HepG2 (cell line): ENCODE data around the gene TMEM231. TPM values are rescaled to one million over a fixed set of nuclear protein-coding genes. Genes with fewer than 3 reads are reported as not detected.

Source experiments
- CENPT ChIP-seq: sonication (generic); formaldehyde crosslinking; IDR thresholded peaks from 2 replicates; pipeline ENCODE4 v1.8.0; 2022; ENCODE audit warnings: low read depth, mild to moderate bottlenecking, moderate library complexity, missing genetic modification reagents
- ETS1 ChIP-seq: sonication (generic); formaldehyde crosslinking; IDR thresholded peaks from 2 replicates; pipeline ENCODE4 v1.4.0; 2020; ENCODE audit warnings: missing genetic modification reagents
- IRX3 ChIP-seq: sonication (generic); formaldehyde crosslinking; IDR thresholded peaks from 2 replicates; pipeline ENCODE4 v1.8.1; 2023; ENCODE audit warnings: mild to moderate bottlenecking, low read depth, missing genetic modification reagents, borderline replicate concordance
- MAFF ChIP-seq: IDR thresholded peaks from 2 replicates; pipeline ENCODE4 v1.6.1; 2011; ENCODE audit warnings: low read depth, low read length, improper control_type of control experiment
- PAX8 ChIP-seq: sonication (generic); formaldehyde crosslinking; IDR thresholded peaks from 2 replicates; pipeline ENCODE4 v1.8.0; 2022; ENCODE audit warnings: mild to moderate bottlenecking, missing genetic modification reagents, borderline replicate concordance
- POLR2AphosphoS2 ChIP-seq: IDR thresholded peaks from 2 replicates; pipeline ENCODE4 v1.6.1; 2011; ENCODE audit warnings: low read depth, low read length, improper control_type of control experiment
- RARG ChIP-seq: sonication (generic); formaldehyde crosslinking; IDR thresholded peaks from 2 replicates; pipeline ENCODE4 v1.4.0; 2020; ENCODE audit warnings: low read depth, mild to moderate bottlenecking, missing genetic modification reagents
- SRY ChIP-seq: sonication (generic); formaldehyde crosslinking; IDR thresholded peaks from 2 replicates; pipeline ENCODE4 v1.8.0; 2022; ENCODE audit warnings: mild to moderate bottlenecking, missing genetic modification reagents
- TBX2 ChIP-seq: sonication (generic); formaldehyde crosslinking; IDR thresholded peaks from 2 replicates; pipeline ENCODE4 v1.5.0; 2020; ENCODE audit warnings: missing genetic modification reagents, mild to moderate bottlenecking, borderline replicate concordance
- TFDP1 ChIP-seq: IDR thresholded peaks from 2 replicates; pipeline ENCODE4 v1.6.1; 2016; ENCODE audit warnings: missing compliant biosample characterization, missing genetic modification reagents, borderline replicate concordance
- TFDP2 ChIP-seq: sonication (generic); formaldehyde crosslinking; IDR thresholded peaks from 2 replicates; pipeline ENCODE4 v1.4.0; 2020; ENCODE audit warnings: missing genetic modification reagents
- ZFP62 ChIP-seq: sonication (generic); formaldehyde crosslinking; IDR thresholded peaks from 2 replicates; pipeline ENCODE4 v1.4.0; 2020; ENCODE audit warnings: missing genetic modification reagents
- ZFP91 ChIP-seq: sonication (generic); formaldehyde crosslinking; IDR thresholded peaks from 2 replicates; pipeline ENCODE4 v1.9.0; 2022; ENCODE audit warnings: missing genetic modification reagents, mild to moderate bottlenecking, borderline replicate concordance
- ZNF253 ChIP-seq: sonication (generic); formaldehyde crosslinking; IDR thresholded peaks from 2 replicates; pipeline ENCODE4 v1.8.0; 2022; ENCODE audit warnings: mild to moderate bottlenecking, missing genetic modification reagents, borderline replicate concordance
- ZNF275 ChIP-seq: sonication (generic); formaldehyde crosslinking; IDR thresholded peaks from 2 replicates; pipeline ENCODE4 v1.8.0; 2022; ENCODE audit warnings: missing genetic modification reagents, mild to moderate bottlenecking, inconsistent platforms, borderline replicate concordance
- ZNF296 ChIP-seq: sonication (generic); formaldehyde crosslinking; conservative IDR thresholded peaks from 2 replicates; pipeline ENCODE4 v1.5.0; 2020; ENCODE audit warnings: mild to moderate bottlenecking, missing genetic modification reagents
- ZNF543 ChIP-seq: sonication (generic); formaldehyde crosslinking; IDR thresholded peaks from 2 replicates; pipeline ENCODE4 v1.4.0; 2020; ENCODE audit warnings: mild to moderate bottlenecking, missing genetic modification reagents
- ZNF564 ChIP-seq: sonication (generic); formaldehyde crosslinking; IDR thresholded peaks from 2 replicates; pipeline ENCODE4 v1.8.1; 2023; ENCODE audit warnings: mild to moderate bottlenecking, missing genetic modification reagents
- ZNF597 ChIP-seq: sonication (generic); formaldehyde crosslinking; IDR thresholded peaks from 2 replicates; pipeline ENCODE4 v1.5.0; 2020; ENCODE audit warnings: missing genetic modification reagents
- ZNF678 ChIP-seq: sonication (generic); formaldehyde crosslinking; IDR thresholded peaks from 2 replicates; pipeline ENCODE4 v1.4.0; 2020; ENCODE audit warnings: mild to moderate bottlenecking, missing genetic modification reagents
- ZNF879 ChIP-seq: sonication (generic); formaldehyde crosslinking; IDR thresholded peaks from 2 replicates; pipeline ENCODE4 v1.8.1; 2023; ENCODE audit warnings: missing genetic modification reagents
- ZSCAN31 ChIP-seq: sonication (generic); formaldehyde crosslinking; IDR thresholded peaks from 2 replicates; pipeline ENCODE4 v1.5.0; 2020; ENCODE audit warnings: low read depth, mild to moderate bottlenecking, missing genetic modification reagents
- polyA plus RNA-seq, 8 experiments: library from polyadenylated mRNA; depleted of rRNA in 3 of 8; stranded (reverse) in 7 of 8; unstranded in 1 of 8; fragments of >200 nt; fragmentation: Illumina TruSeq in 4 of 8; extraction: Trizol in 4 of 8; gene quantifications; 2 replicates each; pipeline versions ENCODE4 v1.2.1 to v1.2.3, GENCODE V29; 2011 to 2016; ENCODE audit warnings: low read depth in 4 of 8, missing spikeins in 1 of 8, mixed read lengths in 1 of 8; ENCODE audit not compliant: insufficient read depth in 1 of 8
- total RNA-seq, 5 experiments: library from RNA; depleted of rRNA; stranded (reverse); fragments of >200 nt; fragmentation: Illumina TruSeq; extraction: Trizol; gene quantifications; 2 replicates each; pipeline ENCODE4 v1.2.3, GENCODE V29; 2016; ENCODE audit warnings: low read depth in 1 of 5

TMEM231 gene
- total and polyA plus RNA-seq, 2 of the 13 experiments (the other 11 are each of a cell fraction or from before 2014, with no cell fraction given), result 3.5 to 7.4 TPM

- peak; percentile 5; the same call in 1 of the 2 replicates for TF ChIP-seq ZFP91 (CRISPR knock-in tag)
- TF ChIP-seq ZNF253 (CRISPR knock-in tag), result 0 out of 2 replicates have a peak, but pooled peaks have one; percentile 68
- no peak for TF ChIP-seq ZNF678 (CRISPR knock-in tag)
- TF ChIP-seq ZFP62 (CRISPR knock-in tag), result no peak
- TF ChIP-seq ZNF543 (CRISPR knock-in tag), result peak; percentile 60; the same call in 1 of the 2 replicates
- no peak; the same call in 1 of the 2 replicates for TF ChIP-seq TBX2 (CRISPR knock-in tag)
- peak; percentile 75; the same call in 1 of the 2 replicates for TF ChIP-seq CENPT (CRISPR knock-in tag)
- 0 out of 2 replicates have a peak, but pooled peaks have one; percentile 51 for TF ChIP-seq SRY (CRISPR knock-in tag)
- TF ChIP-seq ETS1 (CRISPR knock-in tag), result 0 out of 2 replicates have a peak, but pooled peaks have one; percentile 3
- no peak for TF ChIP-seq ZNF879 (CRISPR knock-in tag)
- TF ChIP-seq ZNF564 (CRISPR knock-in tag), result no peak
- TF ChIP-seq TFDP1 (CRISPR knock-in tag), result no peak
- TF ChIP-seq ZSCAN31 (CRISPR knock-in tag), result 0 out of 2 replicates have a peak, but pooled peaks have one; percentile 22
- TF ChIP-seq MAFF, result no peak
- TF ChIP-seq IRX3 (CRISPR knock-in tag), result peak; percentile 33; the same call in 1 of the 2 replicates
- TF ChIP-seq TFDP2 (CRISPR knock-in tag), result no peak
- TF ChIP-seq POLR2AphosphoS2, result no peak
- no peak for TF ChIP-seq PAX8 (CRISPR knock-in tag)
- no peak for TF ChIP-seq ZNF597
- TF ChIP-seq RARG (CRISPR knock-in tag), result no peak
- 0 out of 2 replicates have a peak, but pooled peaks have one; percentile 1 for TF ChIP-seq ZNF296
- TF ChIP-seq ZNF275 (CRISPR knock-in tag), result peak; percentile 2; the same call in 1 of the 2 replicates
Observed at GRCh38 chr16:75566758-75567255, 10.8 kb upstream of the TMEM231 start (continued).
